Measurements from ENCODE around the gene SPOCK1.

The SPOCK1 gene

GRCh38 chr5:137389042-137389441 lies 110.1 kb downstream of the SPOCK1 start:
- POLR2A ChIA-PET = no interaction called here
- TF ChIP-seq ELF4 (IDR thresholded peaks at IDR 0.05) (no peak), CTBP1 (IDR thresholded peaks at IDR 0.05; ENCODE audit: borderline replicate concordance) (no peak), BHLHE40 (IDR thresholded peaks at IDR 0.05; ENCODE audit: borderline replicate concordance) (no peak), SP1 (IDR thresholded peaks at IDR 0.05) (no peak), FOXA1 (IDR thresholded peaks at IDR 0.05) (no peak), ZNF384 (IDR thresholded peaks at IDR 0.05) (no peak), LEF1 (IDR thresholded peaks at IDR 0.05; ENCODE audit: borderline replicate concordance) (no peak), FOXK2 (IDR thresholded peaks at IDR 0.05) (no peak), NFRKB (IDR thresholded peaks at IDR 0.05) (no peak)
- CTCF ChIA-PET = no interaction called here
- DNase-seq (ENCODE audit: extremely low spot score) = no peak

DNA sequence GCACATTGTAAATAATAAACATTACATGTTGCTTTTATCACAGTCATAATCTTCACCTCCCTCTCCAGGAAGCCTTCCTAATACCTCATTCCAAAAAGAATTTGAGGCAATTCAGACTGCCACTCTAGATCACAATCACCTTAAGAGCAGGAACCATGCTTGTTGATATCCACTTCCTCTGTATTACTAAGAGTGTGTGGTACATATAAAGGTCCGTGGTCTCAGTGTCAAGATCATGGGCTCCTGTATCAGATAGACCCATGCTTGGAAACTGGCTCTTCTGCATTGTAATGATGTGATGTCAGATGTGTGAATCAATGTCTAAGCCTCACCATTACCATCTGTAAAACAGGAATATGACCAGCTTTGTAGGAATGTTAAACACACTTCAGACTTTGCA lies 114.1 kb downstream of the SPOCK1 start:
- no peak for DNase-seq (ENCODE audit: extremely low spot score)
- CTCF ChIA-PET = interaction anchor here (0.6 kb wide), 1 partner anchor 1020 kb away, joined by 3 read pairs; no protein-coding TSS in a partner anchor
- TF ChIP-seq LEF1 (IDR thresholded peaks at IDR 0.05; ENCODE audit: borderline replicate concordance) (no peak), FOXK2 (IDR thresholded peaks at IDR 0.05) (no peak), HDGF (IDR thresholded peaks at IDR 0.05; ENCODE audit: borderline replicate concordance) (no peak), SUZ12 (IDR thresholded peaks at IDR 0.05) (no peak), FOXM1 (IDR thresholded peaks at IDR 0.05; ENCODE audit: borderline replicate concordance) (no peak), ZNF384 (IDR thresholded peaks at IDR 0.05) (no peak), NFRKB (IDR thresholded peaks at IDR 0.05) (no peak), ELF4 (IDR thresholded peaks at IDR 0.05) (no peak), FOXA1 (IDR thresholded peaks at IDR 0.05) (no peak), L3MBTL2 (conservative IDR thresholded peaks at IDR 0.05) (no peak)
- TF ChIP-seq, protein P1, sequence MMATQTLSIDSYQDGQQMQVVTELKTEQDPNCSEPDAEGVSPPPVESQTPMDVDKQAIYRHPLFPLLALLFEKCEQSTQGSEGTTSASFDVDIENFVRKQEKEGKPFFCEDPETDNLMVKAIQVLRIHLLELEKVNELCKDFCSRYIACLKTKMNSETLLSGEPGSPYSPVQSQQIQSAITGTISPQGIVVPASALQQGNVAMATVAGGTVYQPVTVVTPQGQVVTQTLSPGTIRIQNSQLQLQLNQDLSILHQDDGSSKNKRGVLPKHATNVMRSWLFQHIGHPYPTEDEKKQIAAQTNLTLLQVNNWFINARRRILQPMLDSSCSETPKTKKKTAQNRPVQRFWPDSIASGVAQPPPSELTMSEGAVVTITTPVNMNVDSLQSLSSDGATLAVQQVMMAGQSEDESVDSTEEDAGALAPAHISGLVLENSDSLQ (IDR thresholded peaks at IDR 0.05) = no peak
- POLR2A ChIA-PET = no interaction called here

DNA sequence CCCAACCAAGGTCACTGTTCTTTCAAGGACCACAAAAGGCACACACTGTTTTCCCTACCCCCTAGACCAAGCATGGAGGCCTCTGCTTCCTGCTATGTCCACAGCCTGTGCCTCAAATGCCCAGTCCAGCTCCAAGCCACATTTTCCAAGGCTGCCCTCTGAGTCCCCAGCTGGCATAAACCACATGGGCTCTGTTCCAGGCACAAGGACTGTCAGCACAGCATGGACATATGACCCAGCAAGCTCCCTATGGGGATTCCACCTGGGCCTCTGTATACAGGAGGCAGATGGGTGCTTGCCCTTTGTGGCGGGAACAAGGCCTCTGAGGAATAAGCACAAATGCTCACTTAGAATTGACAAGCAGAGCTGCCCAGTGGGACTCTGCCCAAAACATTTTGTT lies 115.2 kb downstream of the SPOCK1 start:
- CTCF ChIA-PET = no interaction called here
- DNase-seq (ENCODE audit: extremely low spot score) = no peak
- TF ChIP-seq HDGF (IDR thresholded peaks at IDR 0.05; ENCODE audit: borderline replicate concordance) = no peak
- no peak for TF ChIP-seq FOXM1 (IDR thresholded peaks at IDR 0.05; ENCODE audit: borderline replicate concordance)
- no peak for TF ChIP-seq SUZ12 (IDR thresholded peaks at IDR 0.05)
- TF ChIP-seq ZNF384 (IDR thresholded peaks at IDR 0.05) = no peak
- no peak for TF ChIP-seq NFRKB (IDR thresholded peaks at IDR 0.05)
- no peak for TF ChIP-seq FOXK2 (IDR thresholded peaks at IDR 0.05)
- no peak for TF ChIP-seq FOXA1 (IDR thresholded peaks at IDR 0.05)
- TF ChIP-seq SP1 (IDR thresholded peaks at IDR 0.05) = no peak
- no peak for TF ChIP-seq BHLHE40 (IDR thresholded peaks at IDR 0.05; ENCODE audit: borderline replicate concordance)
- no peak for TF ChIP-seq LEF1 (IDR thresholded peaks at IDR 0.05; ENCODE audit: borderline replicate concordance)
- POLR2A ChIA-PET = no interaction called here

DNA sequence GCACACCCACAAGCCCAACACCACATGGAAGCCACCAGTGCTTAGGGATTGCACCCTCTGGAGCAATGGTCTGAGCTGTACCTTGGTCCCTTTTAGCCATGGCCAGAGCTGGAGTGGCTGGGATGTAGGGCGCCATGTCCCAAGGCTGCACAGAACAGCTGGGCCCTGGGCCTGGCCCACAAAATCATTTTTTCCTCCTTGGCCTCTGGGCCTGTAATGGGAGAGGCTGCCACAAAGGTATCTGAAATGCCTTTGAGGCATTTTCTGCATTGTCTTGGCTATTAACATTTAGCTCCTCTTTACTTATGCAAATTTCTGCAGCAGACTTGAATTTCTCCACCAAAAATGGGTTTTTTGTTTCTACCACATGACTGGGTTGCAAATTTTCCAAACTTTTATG lies 117.6 kb downstream of the SPOCK1 start:
- ChIA-PET POLR2A (no interaction called here), CTCF (no interaction called here)
- no peak for TF ChIP-seq ELF4 (IDR thresholded peaks at IDR 0.05)
- DNase-seq (ENCODE audit: extremely low spot score) = no peak

- DNase-seq (ENCODE audit: extremely low spot score) = no peak
- TF ChIP-seq CTBP1 (IDR thresholded peaks at IDR 0.05; ENCODE audit: borderline replicate concordance) (no peak), TARDBP (IDR thresholded peaks at IDR 0.05) (no peak), ARNT (IDR thresholded peaks at IDR 0.05) (no peak), FOXA1 (IDR thresholded peaks at IDR 0.05) (no peak)
- ChIA-PET CTCF (no interaction called here), POLR2A (no interaction called here)
Observed at GRCh38 chr5:137379555-137380286, 119.4 kb downstream of the SPOCK1 start.

DNA sequence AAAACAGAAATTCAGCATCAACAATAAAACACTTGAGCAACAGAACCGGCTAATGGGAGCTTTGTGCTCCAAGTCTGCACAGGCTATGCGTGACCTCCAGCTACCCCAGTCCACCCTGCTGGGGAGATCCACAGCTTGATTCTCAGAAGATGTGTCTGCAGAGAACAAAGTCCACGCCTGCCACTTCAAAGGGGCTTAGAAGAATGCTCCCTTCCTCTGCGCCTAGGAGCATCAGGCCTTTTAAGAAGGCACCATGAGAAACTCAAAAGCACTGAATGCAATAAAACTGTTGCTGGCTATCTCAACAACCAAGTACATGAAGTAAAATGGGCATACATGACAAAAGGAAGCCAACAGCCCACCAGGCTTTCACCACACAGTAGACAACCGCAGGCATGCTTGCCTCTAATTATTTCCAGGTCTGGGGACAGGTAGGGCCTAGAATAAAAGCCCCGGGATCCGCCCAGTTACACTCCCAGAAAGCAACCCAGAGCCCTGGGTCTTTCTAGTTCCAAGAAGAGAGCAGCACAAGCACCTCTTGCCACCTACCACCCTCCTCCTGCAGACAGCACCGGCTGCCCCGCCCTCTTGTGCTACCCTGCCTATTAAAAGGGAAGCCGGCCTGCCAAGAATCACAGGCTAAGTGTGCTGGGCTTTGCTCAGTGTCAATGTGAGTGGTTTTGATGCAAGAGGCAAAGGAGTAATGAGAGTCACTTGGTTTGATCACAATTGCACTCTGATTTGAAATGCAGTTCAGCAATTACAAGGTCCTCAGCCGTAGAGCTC lies 123.2 kb downstream of the SPOCK1 start:
- no peak for DNase-seq (ENCODE audit: extremely low spot score)
- TF ChIP-seq FOXM1 (IDR thresholded peaks at IDR 0.05; ENCODE audit: borderline replicate concordance) (no peak), LEF1 (IDR thresholded peaks at IDR 0.05; ENCODE audit: borderline replicate concordance) (no peak), FOXK2 (IDR thresholded peaks at IDR 0.05) (no peak), HDGF (IDR thresholded peaks at IDR 0.05; ENCODE audit: borderline replicate concordance) (no peak), TARDBP (IDR thresholded peaks at IDR 0.05) (no peak)
- POLR2A ChIA-PET = no interaction called here
- CTCF ChIA-PET = no interaction called here

- DNase-seq (ENCODE audit: extremely low spot score) = no peak
- ChIA-PET POLR2A (no interaction called here), CTCF (no interaction called here)
- no peak for TF ChIP-seq LEF1 (IDR thresholded peaks at IDR 0.05; ENCODE audit: borderline replicate concordance)
- TF ChIP-seq SUZ12 (IDR thresholded peaks at IDR 0.05) = no peak
- TF ChIP-seq TARDBP (IDR thresholded peaks at IDR 0.05) = no peak
- TF ChIP-seq FOXM1 (IDR thresholded peaks at IDR 0.05; ENCODE audit: borderline replicate concordance) = no peak
- TF ChIP-seq, protein P1 (IDR thresholded peaks at IDR 0.05) = no peak
- TF ChIP-seq ELF4 (IDR thresholded peaks at IDR 0.05) = no peak
- TF ChIP-seq L3MBTL2 (conservative IDR thresholded peaks at IDR 0.05) = no peak
- no peak for TF ChIP-seq NFRKB (IDR thresholded peaks at IDR 0.05)
- TF ChIP-seq HDGF (IDR thresholded peaks at IDR 0.05; ENCODE audit: borderline replicate concordance) = no peak
- TF ChIP-seq FOXA1 (IDR thresholded peaks at IDR 0.05) = no peak
- TF ChIP-seq FOXK2 (IDR thresholded peaks at IDR 0.05) = no peak
- no peak for TF ChIP-seq ARNT (IDR thresholded peaks at IDR 0.05)
- TF ChIP-seq ZNF384 (IDR thresholded peaks at IDR 0.05) = no peak
- TF ChIP-seq SP1 (IDR thresholded peaks at IDR 0.05) = no peak
- no peak for TF ChIP-seq BHLHE40 (IDR thresholded peaks at IDR 0.05; ENCODE audit: borderline replicate concordance)
Observed at GRCh38 chr5:137374110-137374714, 124.9 kb downstream of the SPOCK1 start.

Measured in HEK293T (cell line).